ENCODE data around the gene STK39.

Gene STK39

DNA sequence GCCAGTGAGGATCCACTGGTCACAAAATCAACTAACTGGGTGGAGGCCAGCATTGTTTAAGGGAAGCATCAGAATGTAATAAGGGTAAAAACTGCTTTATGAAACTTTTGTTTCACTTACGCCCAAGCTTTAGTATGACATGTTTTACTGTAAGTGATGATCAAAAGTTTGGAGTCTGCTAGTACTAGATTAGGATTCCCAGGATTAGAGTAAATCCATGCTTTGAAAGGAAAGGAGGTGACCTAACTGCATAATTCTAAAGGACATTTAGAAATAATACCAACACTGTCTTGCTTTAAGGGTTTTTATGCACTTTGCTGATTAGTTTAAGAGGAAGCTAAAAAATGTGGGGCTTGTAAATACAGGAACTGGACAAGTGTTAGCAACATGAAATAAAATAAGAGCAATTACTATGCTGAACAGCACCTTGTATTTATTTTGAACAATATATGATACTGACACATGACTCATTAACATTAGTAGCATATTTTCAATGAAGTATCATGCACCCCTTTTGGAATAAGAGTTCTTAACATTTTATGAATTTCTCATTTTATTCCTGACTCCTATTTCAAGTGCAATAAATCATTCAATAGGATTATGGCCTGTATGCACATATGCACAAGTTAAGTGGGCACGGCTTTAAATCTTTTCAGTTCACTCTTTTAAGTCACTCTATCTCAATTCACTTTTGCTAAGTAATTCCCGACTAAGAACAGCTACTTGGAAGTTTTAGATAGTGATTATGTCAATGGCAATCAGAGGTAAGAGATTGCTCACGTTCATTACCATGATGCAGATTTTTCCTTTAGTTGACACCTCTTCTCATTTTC is 62.5 kb downstream of the STK39 start:
- no peak for DNase-seq (ENCODE audit: low read depth in 2 of 2)

DNA sequence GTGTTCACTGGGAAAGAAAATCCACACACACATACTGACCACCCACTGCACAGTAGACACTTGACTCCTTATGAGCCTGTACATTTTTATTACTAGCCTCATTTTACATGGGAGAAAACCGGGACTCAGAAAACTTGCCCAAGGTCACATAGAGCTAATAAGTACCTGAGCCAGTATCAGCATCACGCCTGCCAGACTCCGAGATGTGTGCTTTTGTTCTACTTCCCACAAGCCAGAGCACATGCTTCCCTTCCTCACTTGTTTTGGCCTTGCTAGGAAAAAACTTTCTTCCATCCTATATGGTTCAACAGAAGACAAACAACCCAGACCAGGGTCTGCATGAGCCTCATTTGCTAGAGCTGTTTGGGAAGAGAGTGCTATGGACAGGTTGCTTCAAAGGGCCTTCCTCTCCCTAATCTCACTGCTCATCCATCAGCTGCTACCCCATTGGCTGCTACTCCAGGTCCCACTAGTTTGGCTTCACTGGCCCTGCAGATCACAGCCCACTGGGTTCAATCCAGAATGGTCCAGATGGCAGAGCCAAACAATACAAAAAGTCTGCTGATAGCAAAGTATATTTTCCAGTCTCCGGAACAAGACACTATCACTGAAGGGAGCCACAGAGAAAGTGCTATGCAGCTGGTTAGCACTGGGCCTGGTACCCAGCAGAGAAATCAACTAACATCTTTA is 63.9 kb downstream of the STK39 start:
- no peak for DNase-seq (ENCODE audit: low read depth in 2 of 2)

DNA sequence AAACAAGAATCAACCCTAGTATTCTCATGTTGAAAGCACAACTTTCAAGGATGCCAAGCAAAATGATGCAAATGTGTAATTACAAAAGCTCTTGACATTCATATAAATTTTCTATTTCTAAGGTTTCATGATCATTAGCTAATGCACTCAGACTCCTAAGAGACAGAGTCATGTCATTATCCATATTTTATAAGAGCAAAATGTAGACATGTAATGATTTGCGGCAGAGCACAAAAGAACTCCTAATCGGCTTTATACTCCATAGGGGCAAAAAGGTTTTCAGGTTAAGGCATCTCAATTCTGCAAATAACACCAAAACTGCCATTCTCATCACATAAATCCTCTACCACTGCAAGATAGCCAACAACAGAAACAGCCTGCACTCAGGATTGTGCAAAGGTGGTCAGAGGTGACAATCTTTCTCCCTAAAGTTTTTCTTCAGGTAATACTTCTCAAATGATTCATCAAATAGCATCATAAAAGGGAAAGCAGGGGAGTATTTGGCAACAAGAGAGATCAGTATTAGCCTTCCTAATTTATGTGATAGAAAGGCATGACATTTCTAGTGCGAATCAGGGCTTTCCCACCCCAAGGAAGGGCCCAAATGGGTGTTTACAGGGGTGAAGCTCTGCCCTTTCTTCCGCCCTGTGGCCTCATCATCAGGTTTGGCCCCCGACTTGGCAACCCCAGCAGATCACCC is 64.7 kb downstream of the STK39 start:
- DNase-seq (ENCODE audit: low read depth in 2 of 2), result no peak

DNA sequence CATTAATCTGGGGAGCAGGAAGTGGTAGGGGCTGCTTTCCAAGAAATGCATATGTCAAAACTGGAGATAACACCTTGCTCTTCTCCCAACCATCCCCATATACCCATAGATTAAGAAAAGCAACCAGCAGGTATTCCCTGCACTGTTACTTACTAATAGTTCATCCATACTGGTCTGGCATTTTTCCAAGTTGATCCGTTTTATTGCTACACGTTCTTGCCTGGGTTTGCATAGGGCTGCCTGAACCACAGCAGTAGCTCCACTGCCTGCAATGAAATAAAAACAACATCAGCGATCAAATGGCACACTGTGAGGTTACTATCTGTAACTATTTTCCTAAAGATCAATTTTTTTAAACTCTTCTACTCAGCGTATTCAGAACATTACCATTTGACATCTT is 65.6 kb downstream of the STK39 start:
- no peak for DNase-seq (ENCODE audit: low read depth in 2 of 2)

DNA sequence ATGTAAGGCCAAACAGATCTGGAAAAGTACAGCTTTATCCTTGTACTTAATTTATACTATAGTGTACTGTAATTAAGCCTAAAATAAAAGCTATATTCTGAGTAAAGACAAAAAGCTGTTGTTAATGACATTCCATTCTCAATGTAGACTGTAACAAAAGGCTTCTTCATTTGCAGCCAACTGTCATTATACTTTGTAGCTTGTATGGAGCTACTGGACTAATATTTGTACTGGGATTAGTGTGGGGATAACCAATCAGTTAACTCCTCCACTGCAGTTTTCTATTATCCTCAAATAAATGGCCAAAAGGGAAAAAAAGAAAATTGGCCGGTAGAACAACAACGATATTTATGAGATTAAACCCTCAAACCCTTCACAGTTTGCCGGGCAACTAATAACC is 66.5 kb downstream of the STK39 start:
- no peak for DNase-seq (ENCODE audit: low read depth in 2 of 2)

DNA sequence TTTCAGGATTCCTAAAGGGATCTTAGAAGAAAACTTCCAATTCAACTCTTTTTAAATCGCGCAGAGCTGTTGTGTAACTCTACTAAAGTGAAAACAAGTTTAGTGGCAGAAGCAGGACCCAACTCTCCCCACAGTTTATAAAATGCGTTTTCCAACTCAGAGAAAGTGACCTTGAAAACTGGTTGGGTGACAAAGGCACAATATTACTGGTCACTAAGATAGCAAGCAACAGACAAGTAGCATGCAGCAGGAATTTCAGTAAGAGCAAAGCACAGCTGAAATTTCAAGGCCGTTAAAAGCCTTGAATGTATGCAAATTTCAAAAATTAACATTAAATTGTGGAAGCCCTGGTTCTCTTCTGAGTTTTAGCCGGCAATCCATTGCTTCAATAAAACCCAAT is 66.9 kb downstream of the STK39 start:
- no peak for DNase-seq (ENCODE audit: low read depth in 2 of 2)

DNA sequence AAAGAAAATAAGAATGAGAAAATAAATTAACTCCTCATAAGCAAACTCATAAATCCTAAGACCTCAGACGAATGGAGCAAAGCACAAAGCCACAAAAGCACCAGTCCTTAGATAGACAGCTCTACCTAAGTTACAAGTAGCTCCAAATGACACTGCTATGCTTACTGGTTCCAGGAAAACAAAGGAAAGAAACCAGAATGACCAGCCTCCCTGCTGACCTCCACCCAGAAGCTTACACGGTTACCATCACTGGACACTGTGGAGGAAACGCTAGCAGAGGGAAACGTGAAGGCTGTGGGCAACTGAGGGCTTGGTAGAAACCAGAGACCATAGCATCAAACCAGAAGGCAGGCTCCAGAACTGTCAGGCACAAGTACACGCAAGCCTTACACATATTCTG is 67.8 kb downstream of the STK39 start:
- DNase-seq (ENCODE audit: low read depth in 2 of 2), result no peak

DNA sequence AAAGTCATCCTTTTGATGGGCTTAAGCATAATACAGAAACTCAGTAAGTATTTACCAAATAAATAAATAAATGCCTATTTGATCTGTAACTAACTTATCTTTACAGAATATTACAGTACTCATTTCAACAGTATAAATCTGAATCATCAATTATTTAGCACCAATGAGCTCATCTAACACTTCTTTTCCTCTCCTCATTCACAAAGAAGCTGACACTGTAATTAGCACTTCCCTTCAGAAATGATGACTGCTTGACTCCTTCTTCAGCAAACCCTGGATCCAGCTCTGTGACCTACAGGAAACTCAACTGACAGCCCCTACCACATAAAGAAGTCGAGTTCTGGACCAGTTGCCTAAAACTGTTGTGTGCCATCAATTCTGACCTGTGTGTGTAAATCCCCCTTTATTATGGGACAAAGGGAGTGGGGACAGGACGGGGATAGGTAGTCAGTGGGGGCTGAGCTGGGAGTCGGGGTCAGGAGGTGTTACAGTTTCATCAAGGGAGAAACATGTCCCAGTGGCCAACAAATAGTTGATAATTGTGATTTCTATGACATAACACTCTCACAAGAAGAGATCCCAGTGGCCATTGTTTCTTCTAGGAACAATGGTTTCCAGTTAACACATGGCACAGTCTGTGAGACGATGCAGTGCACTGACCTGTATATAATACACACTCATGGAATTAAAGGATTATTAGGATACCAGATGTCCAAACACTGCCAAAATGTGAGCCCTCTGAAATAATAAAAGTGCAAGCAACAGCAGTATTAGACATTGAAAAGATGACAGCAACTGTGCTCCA is 68.7 kb downstream of the STK39 start:
- DNase-seq (ENCODE audit: low read depth in 2 of 2), result no peak

DNA sequence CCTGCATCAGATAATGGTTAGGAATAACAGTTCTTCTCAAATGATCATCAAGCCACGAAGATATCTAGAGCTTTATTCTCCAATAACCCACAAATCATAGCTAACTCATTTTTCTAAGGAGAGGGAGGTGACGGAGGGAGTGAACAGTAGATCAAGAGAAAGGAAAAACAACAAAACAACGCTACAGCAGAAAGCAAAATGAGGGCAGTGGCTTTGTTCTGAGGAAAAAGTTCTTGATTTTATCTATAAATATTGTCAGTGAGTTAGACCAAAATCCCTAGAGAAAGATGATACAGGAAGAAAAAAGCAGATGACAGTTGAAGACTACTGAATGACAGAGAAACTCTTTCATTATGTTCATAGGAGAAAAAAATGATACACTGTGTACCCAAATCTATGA is 71.0 kb downstream of the STK39 start:
- DNase-seq (ENCODE audit: low read depth in 2 of 2), result no peak

DNA sequence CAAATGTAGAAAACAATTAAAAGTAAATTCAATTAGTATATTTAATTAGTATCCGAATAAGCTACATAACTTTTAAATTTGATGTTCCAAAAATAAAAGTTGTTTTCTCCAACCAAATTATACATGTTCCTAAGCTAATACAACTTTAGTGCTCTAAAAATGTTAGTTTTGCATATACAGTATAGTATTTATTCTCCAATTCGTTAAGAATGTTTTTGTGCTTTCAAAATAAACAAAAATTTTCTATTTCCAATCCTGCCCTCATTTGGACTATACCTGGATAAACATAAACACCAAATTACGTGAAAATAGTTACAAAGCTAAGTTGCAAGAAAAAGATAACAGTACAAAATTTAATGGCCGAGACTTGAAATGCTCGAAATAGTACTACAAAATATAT is 71.9 kb downstream of the STK39 start:
- DNase-seq (ENCODE audit: low read depth in 2 of 2), result no peak

DNA sequence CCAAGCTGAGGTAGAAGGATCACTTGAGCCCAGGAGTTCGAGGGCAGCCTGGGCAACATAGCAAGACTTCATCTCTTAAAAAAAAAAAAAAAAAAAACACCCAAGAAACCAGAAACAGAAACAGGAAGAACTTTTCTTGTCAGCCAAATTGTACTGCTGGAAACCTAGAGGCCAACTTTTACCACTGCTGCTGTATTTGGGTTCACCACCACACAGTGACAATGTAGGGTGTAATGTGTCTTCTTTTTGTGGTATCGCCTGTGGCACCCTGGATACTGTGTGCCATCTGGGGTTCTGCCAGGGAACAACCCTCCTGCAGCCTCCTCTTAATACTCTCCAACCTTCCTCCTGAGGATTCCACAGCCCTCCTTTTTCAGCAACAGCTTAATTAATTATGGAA is 72.6 kb downstream of the STK39 start:
- DNase-seq (ENCODE audit: low read depth in 2 of 2), result no peak

DNA sequence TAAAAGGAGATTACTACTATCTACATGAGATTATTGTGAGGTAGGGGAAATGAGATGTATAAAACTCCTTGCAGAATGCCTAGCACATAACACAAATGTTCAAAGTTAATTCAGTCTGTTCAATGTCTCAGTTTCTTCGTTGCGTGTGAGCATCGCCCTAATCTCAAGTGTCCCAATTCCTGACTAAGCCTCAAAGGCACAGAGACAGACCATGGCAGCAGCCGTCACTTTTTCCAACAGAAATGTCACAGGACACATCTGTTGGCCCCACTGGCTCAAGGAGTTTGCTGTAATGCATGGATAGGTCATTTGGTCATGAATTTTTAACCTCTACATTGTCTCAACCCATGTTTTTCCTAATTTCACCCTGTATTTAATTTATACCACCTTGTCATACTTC is 75.3 kb downstream of the STK39 start:
- DNase-seq (ENCODE audit: low read depth in 2 of 2), result no peak

DNA sequence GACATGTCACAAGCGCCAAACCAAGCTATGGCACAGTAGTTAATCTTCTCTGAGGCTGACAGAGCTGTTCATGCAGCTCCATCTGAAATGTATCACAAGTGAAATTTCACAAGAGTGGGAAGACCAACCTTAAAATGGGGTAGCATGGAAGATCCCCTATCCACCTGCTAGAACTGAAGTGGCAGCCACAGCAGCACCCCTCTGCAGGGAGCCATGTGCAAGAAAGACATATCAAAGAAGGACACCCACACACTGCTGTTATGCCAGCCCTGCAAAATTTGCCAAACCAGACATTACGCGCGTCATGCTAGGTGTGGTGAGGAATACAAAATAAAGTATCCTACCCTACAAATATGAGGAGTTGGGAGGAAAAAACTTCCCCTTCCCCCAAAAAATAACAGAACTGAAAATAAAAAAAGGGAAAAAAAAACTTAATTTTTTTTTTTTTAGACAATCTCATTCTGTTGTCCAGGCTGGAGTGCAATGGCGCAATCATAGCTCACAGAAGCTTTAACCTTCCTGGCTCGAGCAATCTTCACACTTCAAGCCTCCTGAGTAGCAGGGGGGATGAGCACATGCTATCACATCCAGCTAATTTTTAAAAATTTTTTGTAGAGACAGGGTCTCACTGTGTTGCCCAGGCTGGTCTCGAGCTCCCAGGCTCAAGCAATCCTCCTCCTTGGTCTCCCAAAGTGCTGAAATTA is 76.2 kb downstream of the STK39 start:
- DNase-seq (ENCODE audit: low read depth in 2 of 2), result no peak

DNA sequence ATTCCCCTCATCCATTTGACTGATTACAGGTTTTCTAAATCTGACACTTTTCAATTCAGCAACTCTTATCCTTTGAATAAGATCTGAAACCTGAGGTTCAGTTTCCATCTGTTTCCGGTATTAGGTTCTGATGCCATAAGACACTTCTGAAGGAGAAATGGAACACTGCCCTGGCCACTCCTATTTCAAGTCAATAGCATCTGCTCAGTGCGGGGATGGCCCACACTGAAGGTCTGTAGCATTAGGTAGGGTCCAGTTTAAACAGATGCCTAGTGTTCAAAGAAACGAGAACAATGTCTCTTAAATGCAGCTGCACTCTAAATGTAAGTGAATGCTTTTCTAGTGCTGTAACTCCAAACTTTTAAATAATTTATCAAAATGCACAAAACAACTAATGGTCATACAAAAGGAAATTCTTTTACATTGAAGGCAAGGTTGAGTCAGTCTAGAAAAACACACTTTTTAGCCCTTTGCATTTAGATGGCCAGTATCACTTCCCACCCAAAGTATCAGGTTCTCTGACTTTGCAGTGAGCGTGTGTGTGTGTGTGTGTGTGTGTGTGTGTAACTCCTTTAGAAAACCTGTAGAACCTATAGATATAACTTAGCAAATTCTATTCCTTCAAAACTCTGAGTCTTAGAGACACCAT is 78.2 kb downstream of the STK39 start:
- DNase-seq (ENCODE audit: low read depth in 2 of 2), result no peak

DNA sequence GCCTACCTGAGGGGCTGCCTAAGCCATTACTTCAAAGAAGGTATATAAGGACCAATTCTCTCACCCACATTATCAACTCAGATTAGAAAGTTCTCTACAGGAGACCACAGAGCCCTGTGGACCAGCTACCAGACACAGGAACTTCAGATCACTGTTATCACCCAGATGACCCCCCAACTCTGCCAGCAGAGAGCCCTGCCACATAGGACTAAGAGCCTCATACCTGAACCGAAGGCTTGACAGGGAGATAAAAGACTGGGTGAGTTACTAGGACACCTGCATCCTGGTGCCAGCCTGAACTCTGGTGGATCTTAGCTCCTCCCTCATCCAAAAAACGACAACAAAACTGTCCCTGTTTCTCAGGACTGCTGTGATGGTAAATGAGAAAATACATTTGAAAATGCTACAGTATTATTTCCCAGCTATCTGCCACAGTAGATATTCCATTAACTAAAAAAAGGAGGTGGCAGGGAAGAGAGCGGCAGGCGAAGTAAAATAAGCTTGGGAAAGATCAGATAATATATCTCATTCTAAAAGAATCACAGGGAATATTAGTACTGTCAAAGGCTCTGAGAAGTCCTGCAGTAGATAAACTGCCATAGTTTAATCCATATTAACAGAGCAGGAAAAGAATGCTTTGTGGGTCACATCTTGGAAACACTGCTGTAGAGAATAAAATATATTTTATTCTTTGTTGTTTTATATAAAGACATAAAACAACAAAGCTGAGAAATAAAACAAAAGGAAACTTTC is 79.7 kb downstream of the STK39 start:
- no peak for DNase-seq (ENCODE audit: low read depth in 2 of 2)

DNA sequence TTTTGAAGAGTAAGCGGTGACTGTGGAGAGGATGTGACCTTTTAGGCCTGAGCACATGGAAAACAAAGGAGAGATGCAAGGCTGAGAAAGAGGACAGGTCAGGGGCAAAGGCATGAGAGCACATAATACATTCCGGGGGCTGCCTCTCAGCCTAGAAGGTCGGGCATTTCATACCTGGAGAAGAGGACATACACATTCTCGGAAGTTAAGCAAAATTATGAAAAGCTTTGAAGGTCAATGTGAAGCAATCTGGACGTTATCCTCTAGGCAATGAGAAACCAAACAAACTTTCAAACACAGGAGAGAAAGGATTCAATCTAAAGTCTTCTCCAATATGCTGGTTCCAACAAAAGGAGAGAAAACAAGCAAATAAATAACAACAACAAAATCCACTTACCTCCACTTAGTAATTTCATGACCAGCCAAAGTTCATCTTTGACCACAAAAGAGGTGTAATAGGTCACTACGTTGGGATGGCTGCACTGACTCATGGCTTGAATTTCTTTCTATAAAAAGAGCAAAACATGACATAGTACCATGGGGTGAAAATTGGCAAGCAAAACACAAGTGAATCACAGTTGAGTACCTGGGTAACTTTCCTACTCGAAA is 80.4 kb downstream of the STK39 start:
- no peak for DNase-seq (ENCODE audit: low read depth in 2 of 2)

DNA sequence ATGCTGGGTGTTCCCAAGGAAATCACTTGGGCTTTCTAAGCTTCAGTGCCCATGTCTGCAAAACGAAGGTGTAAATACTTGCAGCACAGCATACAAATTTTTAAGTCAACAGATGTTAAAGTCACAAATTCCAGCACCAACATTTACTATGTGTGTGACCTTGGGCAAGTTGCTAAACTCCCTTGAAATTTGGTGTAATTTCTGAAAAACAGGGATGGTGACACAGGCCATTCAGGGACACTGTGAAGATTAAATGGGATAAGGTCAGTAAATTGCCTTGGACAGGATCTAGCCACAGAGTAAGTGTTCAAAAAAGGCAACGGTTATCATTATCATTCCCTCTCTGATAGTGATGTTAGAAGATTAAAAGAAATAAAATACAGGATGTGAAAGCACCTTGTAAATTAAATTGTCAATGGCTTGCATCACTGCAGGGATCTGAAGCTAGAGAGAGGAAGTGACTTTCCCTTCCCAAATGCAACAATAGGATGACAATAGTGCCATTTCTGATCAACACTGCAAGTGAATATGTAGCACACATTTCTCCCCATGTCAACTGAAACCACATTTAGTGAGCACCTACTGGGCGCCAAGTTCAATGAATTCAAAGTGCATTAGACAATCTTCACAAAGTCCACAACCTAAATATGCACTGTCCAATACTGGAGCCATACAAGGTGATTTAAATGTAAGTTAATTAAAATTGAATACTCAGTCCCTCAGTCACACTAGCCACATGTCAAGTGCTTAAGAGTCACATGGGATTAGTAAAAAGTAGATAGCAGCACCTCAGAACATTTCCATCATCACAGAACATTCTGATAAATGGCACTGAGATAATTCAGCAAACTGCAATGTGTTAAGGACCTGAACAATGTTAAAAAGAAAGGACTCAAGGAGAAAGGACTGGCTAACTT is 81.2 kb downstream of the STK39 start:
- no peak for DNase-seq (ENCODE audit: low read depth in 2 of 2)

DNA sequence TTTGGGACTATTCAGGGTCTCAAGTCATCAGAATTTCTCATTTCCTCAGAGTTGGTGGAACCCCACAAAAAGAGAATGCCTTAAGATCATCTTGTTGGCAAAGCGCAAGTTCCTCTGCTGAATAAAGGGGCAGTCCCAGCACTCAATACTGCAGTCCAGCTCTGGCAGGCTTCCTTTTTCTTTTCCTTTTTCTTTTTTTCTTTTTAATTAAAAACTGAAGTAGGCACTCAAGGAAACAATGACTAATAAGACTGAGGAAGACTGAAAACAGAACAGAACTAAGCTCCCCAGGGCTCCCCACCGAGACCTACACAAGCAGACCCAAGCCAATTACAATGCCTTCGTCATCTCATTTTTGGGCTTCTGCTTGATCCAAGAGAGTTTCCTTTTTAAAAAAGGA is 82.0 kb downstream of the STK39 start:
- DNase-seq (ENCODE audit: low read depth in 2 of 2), result no peak

DNA sequence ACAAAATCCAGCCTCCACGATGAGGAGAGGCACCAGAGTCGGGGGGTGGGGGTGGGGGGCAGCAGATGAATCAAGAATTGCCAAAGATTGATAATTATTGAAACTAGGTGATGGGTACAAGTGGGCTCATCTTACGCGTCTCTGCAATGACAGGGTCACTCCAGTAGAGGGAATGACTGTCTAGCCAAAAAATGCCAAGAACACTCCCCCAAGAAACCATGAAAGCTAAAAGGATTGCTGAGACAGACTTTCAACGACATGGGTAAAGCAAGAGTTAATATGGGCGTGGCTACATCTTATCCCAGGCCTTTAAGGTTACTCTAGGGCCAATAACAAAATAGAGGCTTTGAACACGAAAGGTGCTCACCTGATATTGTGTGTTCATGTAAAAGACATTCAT is 86.5 kb downstream of the STK39 start:
- DNase-seq (ENCODE audit: low read depth in 2 of 2), result no peak

Data from stimulated activated CD8-positive, alpha-beta memory T cell treated with anti-CD3 and anti-CD28 coated beads, Interleukin-15, amount 100 ng/mL, for 48 hours (primary cell).